HepG2 (cell line): ENCODE results near the gene DHRS1. TPM values are rescaled to one million over a fixed set of nuclear protein-coding genes. Genes with fewer than 3 reads are reported as not detected.
A peak's percentile ranks its signal among the peaks of the same experiment; 100 is the strongest.

Experiments used
- DR1 ChIP-seq: sonication (generic); formaldehyde crosslinking; IDR thresholded peaks from 2 replicates; pipeline ENCODE4 v1.8.0; 2021; ENCODE audit warnings: mild to moderate bottlenecking, missing genetic modification reagents, inconsistent platforms
- LCORL ChIP-seq, 2 experiments: fragments of 450-650 bp in 1 of 2; sonication (generic) in 1 of 2; formaldehyde crosslinking in 1 of 2; IDR thresholded peaks; 2 replicates each; pipeline versions ENCODE4 v1.5.0 to v1.6.1; 2017 to 2020; ENCODE audit warnings: antibody characterized with exemption in 1 of 2, missing genetic modification reagents in 1 of 2
- PREB ChIP-seq: sonication (generic); formaldehyde crosslinking; IDR thresholded peaks from 2 replicates; pipeline ENCODE4 v1.4.0; 2020; ENCODE audit warnings: missing genetic modification reagents
- SIX1 ChIP-seq: sonication (generic); formaldehyde crosslinking; IDR thresholded peaks from 2 replicates; pipeline ENCODE4 v1.4.0; 2020; ENCODE audit warnings: missing genetic modification reagents, borderline replicate concordance
- SOX5 ChIP-seq: IDR thresholded peaks from 2 replicates; pipeline ENCODE4 v1.6.1; 2016; ENCODE audit warnings: borderline replicate concordance
- SP4 ChIP-seq: sonication (generic); formaldehyde crosslinking; IDR thresholded peaks from 2 replicates; pipeline ENCODE4 v1.8.1; 2023; ENCODE audit warnings: mild to moderate bottlenecking, missing genetic modification reagents
- WIZ ChIP-seq: sonication (generic); formaldehyde crosslinking; IDR thresholded peaks from 2 replicates; pipeline ENCODE4 v1.5.1; 2020; ENCODE audit warnings: mild to moderate bottlenecking, missing genetic modification reagents
- ZBTB2 ChIP-seq: sonication (generic); formaldehyde crosslinking; IDR thresholded peaks from 2 replicates; pipeline ENCODE4 v1.8.0; 2022; ENCODE audit warnings: low read depth, missing genetic modification reagents
- ZNF121 ChIP-seq: sonication (generic); formaldehyde crosslinking; IDR thresholded peaks from 2 replicates; pipeline ENCODE4 v1.5.0; 2020; ENCODE audit warnings: mild to moderate bottlenecking, missing genetic modification reagents
- ZNF142 ChIP-seq: sonication (generic); formaldehyde crosslinking; IDR thresholded peaks from 2 replicates; pipeline ENCODE4 v1.4.0; 2020; ENCODE audit warnings: missing genetic modification reagents
- ZNF484 ChIP-seq: sonication (generic); formaldehyde crosslinking; IDR thresholded peaks from 2 replicates; pipeline ENCODE4 v1.5.1; 2020; ENCODE audit warnings: mild to moderate bottlenecking, low read depth, missing genetic modification reagents, borderline replicate concordance
- ZNF646 ChIP-seq: sonication (generic); formaldehyde crosslinking; IDR thresholded peaks from 2 replicates; pipeline ENCODE4 v1.9.0; 2021; ENCODE audit warnings: mild to moderate bottlenecking, missing genetic modification reagents
- polyA plus RNA-seq, 8 experiments: library from polyadenylated mRNA; depleted of rRNA in 3 of 8; stranded (reverse) in 7 of 8; unstranded in 1 of 8; fragments of >200 nt; fragmentation: Illumina TruSeq in 4 of 8; extraction: Trizol in 4 of 8; gene quantifications; 2 replicates each; pipeline versions ENCODE4 v1.2.1 to v1.2.3, GENCODE V29; 2011 to 2016; ENCODE audit warnings: low read depth in 4 of 8, missing spikeins in 1 of 8, mixed read lengths in 1 of 8; ENCODE audit not compliant: insufficient read depth in 1 of 8
- total RNA-seq, 5 experiments: library from RNA; depleted of rRNA; stranded (reverse); fragments of >200 nt; fragmentation: Illumina TruSeq; extraction: Trizol; gene quantifications; 2 replicates each; pipeline ENCODE4 v1.2.3, GENCODE V29; 2016; ENCODE audit warnings: low read depth in 1 of 5

DHRS1 gene
- total and polyA plus RNA-seq, 2 of the 13 experiments (the other 11 are each of a cell fraction or from before 2014, with no cell fraction given): 49.8 to 60.8 TPM

GRCh38 chr14:24299255-24300191 is at the start of gene DHRS1, which contains the start of gene NOP9 (continued):
- peak; percentile 84; the same call in 1 of the 2 replicates for TF ChIP-seq ZNF142 (CRISPR knock-in tag)
- peak; percentile 72 for TF ChIP-seq SOX5
- peak; percentile 78 for TF ChIP-seq WIZ (CRISPR knock-in tag)
- TF ChIP-seq LCORL (IDR thresholded peaks at IDR 0.05): no peak
- TF ChIP-seq LCORL (CRISPR knock-in tag; IDR thresholded peaks at IDR 0.05): peak; percentile 97
- no peak for TF ChIP-seq ZBTB2
- 0 out of 2 replicates have a peak, but pooled peaks have one; percentile 24 for TF ChIP-seq ZNF121 (CRISPR knock-in tag)
- no peak; the same call in 1 of the 2 replicates for TF ChIP-seq PREB (CRISPR knock-in tag)
- 0 out of 2 replicates have a peak, but pooled peaks have one; percentile 47 for TF ChIP-seq SIX1 (CRISPR knock-in tag)
- TF ChIP-seq ZNF484: 0 out of 2 replicates have a peak, but pooled peaks have one; percentile 80
- no peak; the same call in 1 of the 2 replicates for TF ChIP-seq ZNF646 (CRISPR knock-in tag)
- peak; percentile 99 for TF ChIP-seq SP4
- TF ChIP-seq DR1: no peak; the same call in 1 of the 2 replicates
